ENCODE results near the gene CAMK2A.

DNA sequence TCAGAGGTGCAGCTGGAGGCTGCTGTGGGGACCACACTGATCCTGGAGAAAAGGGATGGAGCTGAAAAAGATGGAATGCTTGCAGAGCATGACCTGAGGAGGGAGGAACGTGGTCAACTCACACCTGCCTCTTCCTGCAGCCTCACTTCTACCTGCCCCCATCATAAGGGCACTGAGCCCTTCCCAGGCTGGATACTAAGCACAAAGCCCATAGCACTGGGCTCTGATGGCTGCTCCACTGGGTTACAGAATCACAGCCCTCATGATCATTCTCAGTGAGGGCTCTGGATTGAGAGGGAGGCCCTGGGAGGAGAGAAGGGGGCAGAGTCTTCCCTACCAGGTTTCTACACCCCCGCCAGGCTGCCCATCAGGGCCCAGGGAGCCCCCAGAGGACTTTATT, 105.6 kb downstream of the CAMK2A start:
- TF ChIP-seq, protein P1, sequence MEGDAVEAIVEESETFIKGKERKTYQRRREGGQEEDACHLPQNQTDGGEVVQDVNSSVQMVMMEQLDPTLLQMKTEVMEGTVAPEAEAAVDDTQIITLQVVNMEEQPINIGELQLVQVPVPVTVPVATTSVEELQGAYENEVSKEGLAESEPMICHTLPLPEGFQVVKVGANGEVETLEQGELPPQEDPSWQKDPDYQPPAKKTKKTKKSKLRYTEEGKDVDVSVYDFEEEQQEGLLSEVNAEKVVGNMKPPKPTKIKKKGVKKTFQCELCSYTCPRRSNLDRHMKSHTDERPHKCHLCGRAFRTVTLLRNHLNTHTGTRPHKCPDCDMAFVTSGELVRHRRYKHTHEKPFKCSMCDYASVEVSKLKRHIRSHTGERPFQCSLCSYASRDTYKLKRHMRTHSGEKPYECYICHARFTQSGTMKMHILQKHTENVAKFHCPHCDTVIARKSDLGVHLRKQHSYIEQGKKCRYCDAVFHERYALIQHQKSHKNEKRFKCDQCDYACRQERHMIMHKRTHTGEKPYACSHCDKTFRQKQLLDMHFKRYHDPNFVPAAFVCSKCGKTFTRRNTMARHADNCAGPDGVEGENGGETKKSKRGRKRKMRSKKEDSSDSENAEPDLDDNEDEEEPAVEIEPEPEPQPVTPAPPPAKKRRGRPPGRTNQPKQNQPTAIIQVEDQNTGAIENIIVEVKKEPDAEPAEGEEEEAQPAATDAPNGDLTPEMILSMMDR (IDR thresholded peaks at IDR 0.05): no peak
- TF ChIP-seq POLR2A (IDR thresholded peaks at IDR 0.05): no peak
